OCI-LY7 (cell line): ENCODE data around the gene CORO7. TPM values are rescaled to one million over a fixed set of nuclear protein-coding genes. Genes with fewer than 3 reads are reported as not detected.
A peak's percentile ranks its signal among the peaks of the same experiment; 100 is the strongest.

Experiments
- BruUV-seq: library from RNA; stranded (reverse); fragments of 400-500 nt; replicated peaks from 2 replicates; lab custom pipeline; 2021; lab: Mats Ljungman, UMichigan
- CTCF ChIA-PET: fragments of 300-600 bp; sonication (Branson Sonifier 250); formaldehyde crosslinking; loops from one replicate; lab custom pipeline; 2022; ENCODE audit warnings: antibody characterized with exemption; ENCODE audit not compliant: unreplicated experiment; lab: Charles Lee
- POLR2A ChIA-PET: fragments of 300-600 bp; sonication (Branson Sonifier 250); formaldehyde crosslinking; loops from one replicate; lab custom pipeline; 2022; ENCODE audit warnings: antibody characterized with exemption; lab: Charles Lee
- DNase-seq: peaks from one replicate; pipeline ENCODE4 v3.0.0-alpha.2; 2015; ENCODE audit warnings: low spot score
- H2AFZ ChIP-seq: fragments of 200-600 bp; sonication (generic), shearing (Covaris generic); 2 replicates; pipeline ENCODE4 v1.6.1; 2014; ENCODE audit warnings: mild to moderate bottlenecking, antibody characterized with exemption, low read length, moderate library complexity
- H3K27ac ChIP-seq: fragments of 200-600 bp; sonication (generic); 2 replicates; pipeline ENCODE4 v1.5.1; 2014; ENCODE audit warnings: mixed run types, low read depth, mild to moderate bottlenecking, moderate library complexity, low read length, inconsistent platforms; ENCODE audit not compliant: poor library complexity, severe bottlenecking
- H3K36me3 ChIP-seq: fragments of 200-600 bp; sonication (generic); 2 replicates; pipeline ENCODE4 v1.6.1; 2014; ENCODE audit warnings: mild to moderate bottlenecking, antibody characterized with exemption, low read length, moderate library complexity, mixed read lengths; ENCODE audit not compliant: insufficient read depth
- H3K4me1 ChIP-seq: fragments of 200-600 bp; sonication (generic); 2 replicates; pipeline ENCODE4 v1.5.1; 2014; ENCODE audit warnings: mild to moderate bottlenecking, low read length; ENCODE audit not compliant: insufficient read depth, poor library complexity, severe bottlenecking
- H3K4me2 ChIP-seq: fragments of 200-600 bp; sonication (generic); 2 replicates; pipeline ENCODE4 v1.6.1; 2014; ENCODE audit warnings: mild to moderate bottlenecking, low read length
- H3K4me3 ChIP-seq: fragments of 200-600 bp; sonication (generic); 2 replicates; pipeline ENCODE4 v1.5.1; 2014; ENCODE audit warnings: mild to moderate bottlenecking, low read depth, low read length; ENCODE audit not compliant: poor library complexity, severe bottlenecking
- H3K79me2 ChIP-seq: fragments of 200-600 bp; sonication (generic); 2 replicates; pipeline ENCODE4 v1.6.1; 2016; ENCODE audit warnings: low read depth, mild to moderate bottlenecking, low read length, moderate library complexity, mixed read lengths; ENCODE audit not compliant: insufficient read depth
- H3K9me2 ChIP-seq: fragments of 200-600 bp; sonication (generic); 2 replicates; pipeline ENCODE4 v1.6.1; 2016; ENCODE audit warnings: mild to moderate bottlenecking, low read length, mixed read lengths; ENCODE audit not compliant: insufficient read depth
- H3K9me3 ChIP-seq: fragments of 200-600 bp; sonication (generic); 2 replicates; pipeline ENCODE4 v1.6.1; 2014; ENCODE audit warnings: mild to moderate bottlenecking, mixed run types, low read length, mixed read lengths
- H4K20me1 ChIP-seq: fragments of 200-600 bp; sonication (generic); 2 replicates; pipeline ENCODE4 v1.6.1; 2014; ENCODE audit warnings: mild to moderate bottlenecking, antibody characterized with exemption, low read length, moderate library complexity, mixed read lengths; ENCODE audit not compliant: insufficient read depth
- CTCF ChIP-seq: fragments of 200-600 bp; sonication (generic); conservative IDR thresholded peaks from 2 replicates; pipeline ENCODE4 v1.5.1; 2014; ENCODE audit warnings: mild to moderate bottlenecking, antibody characterized with exemption, low read length, moderate library complexity, mixed read lengths
- EZH2phosphoT487 ChIP-seq: fragments of 200-600 bp; sonication (generic); IDR thresholded peaks from 2 replicates; pipeline ENCODE4 v1.6.1; 2018; ENCODE audit warnings: low read depth, borderline replicate concordance, mild to moderate bottlenecking, mixed run types, antibody characterized with exemption, low read length, moderate library complexity, mixed read lengths
- intact Hi-C: fragments of 100-400 bp; cut with micrococcal nuclease; formaldehyde crosslinking; loops from one replicate; pipeline ENCODE4 v1.10.0; 2022; ENCODE audit not compliant: unreplicated experiment
- total RNA-seq, 2 experiments: library from RNA; depleted of rRNA in 1 of 2; stranded (reverse); fragments of >200 nt in 1 of 2; shearing (Covaris generic) in 1 of 2; gene quantifications; 2 replicates each; pipeline ENCODE4 v1.2.3, GENCODE V29; 2014 to 2022

CORO7 gene
- total RNA-seq, 2 experiments from 2014 or later = 77.2 to 112 TPM

GRCh38 chr16:4402439-4403132 is 13.8 kb downstream of the CORO7 start:
- no peaks in the 10 kb centered on the region for H3K4me1 ChIP-seq
- POLR2A ChIA-PET = no interaction called here
- no peaks in the 10 kb centered on the region for H4K20me1 ChIP-seq
- no peak overlapping the region for H3K27ac ChIP-seq
- TF ChIP-seq EZH2phosphoT487 = no peak
- peak; percentile 87 for TF ChIP-seq CTCF
- no peak overlapping the region for H3K4me2 ChIP-seq
- H3K36me3 ChIP-seq = peaks cover 84% of the 10 kb centered on the region
- no peaks in the 10 kb centered on the region for H3K79me2 ChIP-seq
- intact Hi-C loops = loop anchor here (1.0 to 5.0 kb wide), 2 partner anchors 43 to 115 kb away; no protein-coding TSS in a partner anchor
- no peaks in the 10 kb centered on the region for H3K9me2 ChIP-seq
- CTCF ChIA-PET = interaction anchor here (0.5 to 1.0 kb wide), 6 partner anchors 11 to 717 kb away, joined by 3 to 7 read pairs (median 4); no protein-coding TSS in a partner anchor
- BruUV-seq = no TSS peak
- H2AFZ ChIP-seq = no peak overlapping the region
- DNase-seq = peak; percentile 77
- H3K9me3 ChIP-seq = no peaks in the 10 kb centered on the region
- no peak overlapping the region for H3K4me3 ChIP-seq

GRCh38 chr16:4401510-4401909 is 14.9 kb downstream of the CORO7 start:
- ChIA-PET CTCF (interaction anchor here (0.7 kb wide), 1 partner anchor 42 kb away, joined by 3 read pairs; no protein-coding TSS in a partner anchor), POLR2A (no interaction called here)
- no peaks in the 10 kb centered on the region for H3K4me1 ChIP-seq
- no peak overlapping the region for H2AFZ ChIP-seq
- DNase-seq = no peak
- H3K9me2 ChIP-seq = no peaks in the 10 kb centered on the region
- no peak overlapping the region for H3K4me3 ChIP-seq
- H3K9me3 ChIP-seq = no peaks in the 10 kb centered on the region
- peaks cover 86% of the 10 kb centered on the region for H3K36me3 ChIP-seq
- TF ChIP-seq EZH2phosphoT487 = no peak
- TF ChIP-seq CTCF = no peak
- H3K79me2 ChIP-seq = no peaks in the 10 kb centered on the region
- intact Hi-C loops = loop anchor here (5.0 kb wide), 1 partner anchor 114 kb away; no protein-coding TSS in a partner anchor
- H4K20me1 ChIP-seq = no peaks in the 10 kb centered on the region
- no TSS peak for BruUV-seq
- H3K4me2 ChIP-seq = no peak overlapping the region
- H3K27ac ChIP-seq = no peak overlapping the region

GRCh38 chr16:4401094-4401501 is 15.3 kb downstream of the CORO7 start:
- CTCF ChIA-PET = no interaction called here
- TF ChIP-seq CTCF (no peak), EZH2phosphoT487 (no peak)
- no peak overlapping the region for H3K27ac ChIP-seq
- H3K4me1 ChIP-seq = no peaks in the 10 kb centered on the region
- H3K4me2 ChIP-seq = no peak overlapping the region
- DNase-seq = no peak
- intact Hi-C loops = loop anchor here (5.0 kb wide), 1 partner anchor 114 kb away; no protein-coding TSS in a partner anchor
- H3K4me3 ChIP-seq = no peak overlapping the region
- POLR2A ChIA-PET = no interaction called here
- no TSS peak for BruUV-seq
- no peak overlapping the region for H2AFZ ChIP-seq
- H4K20me1 ChIP-seq = no peaks in the 10 kb centered on the region
- peaks cover 87% of the 10 kb centered on the region for H3K36me3 ChIP-seq
- no peaks in the 10 kb centered on the region for H3K79me2 ChIP-seq
- H3K9me3 ChIP-seq = no peaks in the 10 kb centered on the region
- no peaks in the 10 kb centered on the region for H3K9me2 ChIP-seq
